SKM-1 (cell line): ENCODE data around the gene CCDC184.
"Not testable (repeated sequence)": the region's sequence is repeated elsewhere in the genome, so short reads cannot be mapped to it uniquely, and the experiment has no call there.

Experiments
- DNase-seq: peaks from one replicate; lab custom pipeline; 2025; ENCODE audit not compliant: unreplicated experiment; lab: John Stamatoyannopoulos, UW

CCDC184 gene

DNA sequence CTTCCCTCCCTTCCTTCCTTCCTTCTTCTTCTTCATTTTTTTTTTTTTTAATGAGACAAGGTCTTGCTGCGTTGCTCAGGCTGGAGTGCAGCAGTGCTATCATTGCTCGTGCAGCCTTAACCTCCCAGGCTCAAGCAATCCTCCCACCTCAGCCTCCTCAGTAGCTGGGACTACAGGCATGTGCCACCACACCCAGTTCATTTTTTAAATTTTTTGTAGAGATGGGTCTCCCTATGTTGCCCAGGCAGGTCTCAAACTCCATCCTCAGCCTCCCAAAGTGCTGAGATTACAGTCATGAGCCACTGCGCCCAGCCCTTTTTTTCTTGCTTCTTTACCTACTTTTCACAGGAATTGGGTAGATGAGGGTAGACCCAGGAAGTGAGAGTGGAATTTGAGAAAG lies 18.1 kb downstream of the CCDC184 start:
- DNase-seq: no peak

GRCh38 chr12:48202766-48203165 lies 19.3 kb downstream of the CCDC184 start:
- DNase-seq: no peak

GRCh38 chr12:48203192-48203591 lies 19.7 kb downstream of the CCDC184 start, which contains the start of gene OR10AD1:
Gene OR10AD1 (minus strand): TSS chr12:48203292. CDS start chr12:48203292, 0 bp downstream.
- DNase-seq: no peak

DNA sequence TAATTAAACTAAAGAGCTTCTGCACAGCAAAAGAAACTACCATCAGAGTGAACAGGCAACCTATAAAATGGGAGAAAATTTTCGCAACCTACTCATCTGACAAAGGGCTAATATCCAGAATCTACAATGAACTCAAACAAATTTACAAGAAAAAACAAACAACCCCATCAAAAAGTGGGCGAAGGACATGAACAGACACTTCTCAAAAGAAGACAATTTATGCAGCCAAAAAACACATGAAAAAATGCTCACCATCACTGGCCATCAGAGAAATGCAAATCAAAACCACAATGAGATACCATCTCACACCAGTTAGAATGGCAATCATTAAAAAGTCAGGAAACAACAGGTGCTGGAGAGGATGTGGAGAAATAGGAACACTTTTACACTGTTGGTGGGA lies 26.1 kb downstream of the CCDC184 start:
- not testable (repeated sequence) for DNase-seq

DNA sequence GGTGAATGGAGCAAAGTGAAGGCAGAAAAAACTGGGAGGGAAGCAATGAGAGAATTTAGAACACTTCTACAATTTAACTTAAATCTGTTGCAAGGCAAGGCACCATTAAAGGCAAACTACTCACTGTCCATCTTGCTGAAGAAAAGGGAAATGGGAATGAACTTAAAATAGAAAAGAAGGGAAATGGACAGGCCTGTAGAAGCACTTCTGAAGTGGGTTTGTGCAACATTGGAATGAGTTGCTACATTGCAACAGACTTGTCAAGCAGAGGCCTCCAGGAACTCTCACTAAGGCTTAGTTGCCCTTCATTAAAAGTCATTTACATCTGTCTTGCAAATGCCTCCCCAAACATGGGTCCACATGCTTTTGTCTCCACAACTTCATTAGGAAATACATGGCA lies 33.3 kb downstream of the CCDC184 start:
- DNase-seq: peak; percentile 33

DNA sequence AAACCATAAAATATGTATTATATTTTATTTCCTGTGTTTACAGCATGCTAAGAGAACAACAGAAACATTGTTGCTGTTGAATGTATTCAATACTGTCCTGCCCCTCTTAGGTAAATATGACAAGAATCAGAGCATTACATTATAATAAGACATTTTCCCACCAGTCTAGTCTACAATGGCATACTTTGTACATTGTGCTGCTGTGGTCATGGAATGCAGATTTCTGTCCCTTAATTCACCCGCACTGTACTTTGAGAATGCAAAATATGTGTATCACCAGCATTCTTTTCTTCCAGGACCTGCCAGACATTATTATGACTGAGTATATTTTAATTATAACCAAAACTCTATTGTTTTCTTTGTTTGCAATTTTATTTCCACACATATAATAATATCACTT lies 36.2 kb downstream of the CCDC184 start:
- no peak for DNase-seq

- no peak for DNase-seq
Measured at GRCh38 chr12:48220701-48221100, 37.3 kb downstream of the CCDC184 start.

GRCh38 chr12:48221645-48222044 lies 38.2 kb downstream of the CCDC184 start:
- DNase-seq: no peak

DNA sequence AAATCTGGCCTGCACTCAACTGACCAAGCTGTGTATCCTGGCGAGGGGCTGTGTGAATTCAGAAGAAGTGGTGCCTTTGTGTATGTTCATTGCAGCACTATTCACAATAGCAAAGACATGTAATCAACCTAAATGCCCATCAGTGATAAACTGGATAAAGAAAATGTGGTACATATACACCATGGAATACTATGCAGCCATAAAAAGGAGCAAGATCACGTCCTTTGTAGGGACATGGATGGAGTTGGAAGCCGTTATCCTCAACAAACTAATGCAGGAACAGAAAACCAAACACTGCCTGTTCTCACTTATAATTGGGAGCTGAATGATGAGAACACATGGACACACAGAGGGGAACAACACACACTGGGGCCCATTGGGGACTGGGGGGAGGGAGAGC lies 41.1 kb downstream of the CCDC184 start:
- not testable (repeated sequence) for DNase-seq

- not testable (repeated sequence) for DNase-seq
Measured at GRCh38 chr12:48231169-48231958, 47.9 kb downstream of the CCDC184 start.
